HL-60/S4 treated with phorbol 12-myristate 13-acetate at 8.2 ng/mL for 4 days and 3 days (cell line): ENCODE results near the gene EYA2.
"Not testable (repeated sequence)": the region's sequence is repeated elsewhere in the genome, so short reads cannot be mapped to it uniquely, and the experiment has no call there.

Experiments used
- in situ Hi-C: fragments of 300-500 bp; cut with MboI; formaldehyde crosslinking; loops from 2 replicates; pipeline ENCODE4 v1.15.0; 2022; ENCODE audit warnings: low sequenced_read_pairs

EYA2 gene

GRCh38 chr20:46894579-46894958 is at the start of gene EYA2:
Gene EYA2, plus strand, starts transcription at chr20:46894843. Its CDS starts 95,168 bp downstream, at chr20:46990011.
- in situ Hi-C loops = no loop called here

- in situ Hi-C loops = no loop called here
Measured at GRCh38 chr20:46844965-46845364, 49.7 kb upstream of the EYA2 start.

- in situ Hi-C loops = no loop called here
Measured at GRCh38 chr20:46849269-46849668, 45.4 kb upstream of the EYA2 start.

GRCh38 chr20:46849751-46850150 is 44.9 kb upstream of the EYA2 start:
- in situ Hi-C loops = no loop called here

GRCh38 chr20:46850416-46850815 is 44.2 kb upstream of the EYA2 start:
- in situ Hi-C loops = no loop called here

GRCh38 chr20:46850896-46851295 is 43.7 kb upstream of the EYA2 start:
- in situ Hi-C loops = no loop called here

GRCh38 chr20:46851746-46852145 is 42.9 kb upstream of the EYA2 start:
- in situ Hi-C loops = no loop called here

- in situ Hi-C loops = no loop called here
Measured at GRCh38 chr20:46852313-46852712, 42.3 kb upstream of the EYA2 start.

- in situ Hi-C loops = no loop called here
Measured at GRCh38 chr20:46853926-46854325, 40.7 kb upstream of the EYA2 start.

- in situ Hi-C loops = no loop called here
Measured at GRCh38 chr20:46857061-46857831, 37.4 kb upstream of the EYA2 start.

- in situ Hi-C loops = no loop called here
Measured at GRCh38 chr20:46865824-46866223, 28.8 kb upstream of the EYA2 start.

- in situ Hi-C loops = no loop called here
Measured at GRCh38 chr20:46870041-46870440, 24.6 kb upstream of the EYA2 start.

GRCh38 chr20:46872328-46873211 is 22.1 kb upstream of the EYA2 start:
- in situ Hi-C loops = no loop called here

- in situ Hi-C loops = no loop called here
Measured at GRCh38 chr20:46875059-46875458, 19.6 kb upstream of the EYA2 start.

- in situ Hi-C loops = no loop called here
Measured at GRCh38 chr20:46879386-46879785, 15.3 kb upstream of the EYA2 start.

- in situ Hi-C loops = not testable (repeated sequence)
Measured at GRCh38 chr20:46879963-46880362, 14.7 kb upstream of the EYA2 start.

GRCh38 chr20:46883892-46884291 is 10.8 kb upstream of the EYA2 start:
- in situ Hi-C loops = no loop called here

- in situ Hi-C loops = no loop called here
Measured at GRCh38 chr20:46890682-46891081, 4.0 kb upstream of the EYA2 start.

- in situ Hi-C loops = no loop called here
Measured at GRCh38 chr20:46893051-46893450, 1.6 kb upstream of the EYA2 start.

- in situ Hi-C loops = no loop called here
Measured at GRCh38 chr20:46893877-46894578, 615 bp upstream of the EYA2 start.
